CD4-positive, alpha-beta T cell treated with Interleukin-1 beta for 1 hour (primary cell): ENCODE results near the gene OR1N2.
"Not testable (repeated sequence)": the region's sequence is repeated elsewhere in the genome, so short reads cannot be mapped to it uniquely, and the experiment has no call there.

ENCODE experiments used
- DNase-seq, 2 donors: peaks; one replicate each; pipeline ENCODE4 v3.0.0-alpha.2; 2020 to 2022

The OR1N2 gene, protein sequence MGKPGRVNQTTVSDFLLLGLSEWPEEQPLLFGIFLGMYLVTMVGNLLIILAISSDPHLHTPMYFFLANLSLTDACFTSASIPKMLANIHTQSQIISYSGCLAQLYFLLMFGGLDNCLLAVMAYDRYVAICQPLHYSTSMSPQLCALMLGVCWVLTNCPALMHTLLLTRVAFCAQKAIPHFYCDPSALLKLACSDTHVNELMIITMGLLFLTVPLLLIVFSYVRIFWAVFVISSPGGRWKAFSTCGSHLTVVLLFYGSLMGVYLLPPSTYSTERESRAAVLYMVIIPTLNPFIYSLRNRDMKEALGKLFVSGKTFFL

DNA sequence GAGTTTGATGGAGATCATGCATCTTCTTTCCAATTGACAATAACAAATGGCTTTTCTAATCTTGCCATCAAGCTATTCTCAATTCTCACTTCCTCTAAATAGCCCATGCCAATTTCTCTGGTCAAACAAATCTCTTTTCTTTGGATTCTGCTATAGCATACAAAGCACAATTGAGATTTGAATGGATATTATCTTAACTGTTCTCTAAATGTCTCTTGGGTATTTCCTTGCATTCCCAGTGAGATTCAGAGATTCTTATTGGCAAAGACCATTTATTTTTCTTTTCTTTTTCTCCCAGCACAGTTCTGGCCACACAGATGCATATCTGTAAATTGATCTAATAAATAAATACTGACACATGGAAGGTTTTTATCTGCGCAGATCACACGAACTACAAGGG lies at the start of gene OR1N2:
OR1N2 (plus strand) TSS at position 301 of the 400 bp plus-strand sequence. CDS start 100 bp downstream, outside the sequence.
- no peak for DNase-seq

DNA sequence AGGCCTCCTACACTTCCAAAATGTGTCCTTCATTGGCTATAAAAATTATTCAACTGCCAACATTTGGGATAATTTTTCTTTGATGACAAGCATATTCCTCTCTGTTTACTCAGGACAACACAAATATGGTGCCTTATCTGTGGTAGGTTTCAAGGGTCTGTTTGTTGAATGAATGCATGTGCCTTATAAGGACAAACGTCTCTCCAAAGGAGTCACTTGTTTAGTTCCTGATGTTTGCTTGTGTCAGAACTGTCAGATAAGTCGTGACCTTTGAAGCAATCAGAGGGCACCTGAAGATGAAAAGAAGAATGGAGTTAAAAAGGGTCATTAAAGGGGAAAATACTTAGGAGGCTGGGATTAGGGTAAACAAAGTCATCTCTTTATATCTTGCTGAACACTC lies 45.9 kb upstream of the OR1N2 start:
- DNase-seq: no peak

DNA sequence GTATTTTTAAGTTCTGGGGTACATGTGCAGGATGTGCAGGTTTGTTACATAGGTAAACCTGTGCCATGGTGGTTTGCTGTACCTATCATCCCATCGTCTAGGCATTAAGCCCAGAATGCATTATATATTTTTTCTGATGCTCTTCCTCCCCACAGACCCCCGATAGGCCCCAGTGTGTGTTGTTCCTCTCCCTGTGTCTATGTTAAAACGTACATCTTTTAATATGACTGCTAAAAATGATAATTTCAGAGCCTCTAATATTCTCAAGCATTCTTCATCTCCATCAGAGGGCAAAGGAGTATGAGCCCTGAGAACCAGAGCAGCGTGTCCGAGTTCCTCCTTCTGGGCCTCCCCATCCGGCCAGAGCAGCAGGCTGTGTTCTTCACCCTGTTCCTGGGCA lies 42.4 kb upstream of the OR1N2 start, which contains the start of gene OR1J2:
OR1J2 (plus strand) TSS at position 301 of the 400 bp plus-strand sequence; CDS start at position 301, 0 bp downstream.
- no peak for DNase-seq

DNA sequence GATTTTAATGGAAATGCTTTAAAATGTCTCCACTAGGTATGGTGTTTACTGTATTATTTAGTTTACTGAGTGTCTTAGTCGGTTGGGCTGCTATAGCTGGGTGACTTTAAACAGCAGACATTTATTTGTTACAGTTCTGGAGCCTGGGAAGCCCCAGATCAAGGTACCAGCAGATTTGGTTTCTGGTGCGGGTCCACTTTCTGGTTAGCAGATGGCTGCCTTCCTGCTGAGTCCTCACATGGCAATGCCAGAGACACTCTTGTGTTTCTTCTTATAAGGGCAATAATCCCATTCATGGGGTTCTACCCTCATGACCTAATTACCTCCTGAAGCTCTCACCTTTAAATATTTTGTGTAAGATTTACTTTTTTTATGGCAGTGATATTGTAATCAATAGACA lies 34.7 kb upstream of the OR1N2 start:
- no peak for DNase-seq

DNA sequence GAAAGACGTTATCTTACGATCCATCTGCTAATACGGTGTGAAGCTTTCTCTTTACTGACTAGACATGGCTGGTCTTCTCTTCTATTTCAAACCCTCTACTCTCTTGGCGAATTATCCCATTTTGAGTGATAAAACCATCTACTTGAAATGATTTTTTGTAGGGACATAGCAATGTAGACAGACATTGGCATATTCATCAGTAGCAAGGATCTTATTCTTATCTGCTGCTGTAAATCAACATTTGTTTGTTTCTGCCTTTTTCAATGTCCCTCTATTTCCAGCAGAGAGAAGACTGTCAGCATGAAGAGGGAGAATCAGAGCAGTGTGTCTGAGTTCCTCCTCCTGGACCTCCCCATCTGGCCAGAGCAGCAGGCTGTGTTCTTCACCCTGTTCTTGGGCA lies 34.1 kb upstream of the OR1N2 start, which contains the start of gene OR1J4:
OR1J4 (plus strand) TSS at position 301 of the 400 bp plus-strand sequence; CDS start at position 301, 0 bp downstream.
- DNase-seq: no peak

DNA sequence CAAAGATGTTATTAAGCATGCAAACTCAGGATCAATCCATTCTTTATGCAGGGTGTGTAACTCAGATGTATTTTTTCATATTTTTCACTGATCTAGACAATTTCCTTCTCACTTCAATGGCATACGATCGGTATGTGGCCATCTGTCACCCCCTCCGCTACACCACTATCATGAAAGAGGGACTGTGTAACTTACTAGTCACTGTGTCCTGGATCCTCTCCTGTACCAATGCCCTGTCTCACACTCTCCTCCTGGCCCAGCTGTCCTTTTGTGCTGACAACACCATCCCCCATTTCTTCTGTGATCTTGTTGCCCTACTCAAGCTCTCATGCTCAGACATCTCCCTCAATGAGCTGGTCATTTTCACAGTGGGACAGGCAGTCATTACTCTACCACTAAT lies 33.5 kb upstream of the OR1N2 start:
- no peak for DNase-seq

DNA sequence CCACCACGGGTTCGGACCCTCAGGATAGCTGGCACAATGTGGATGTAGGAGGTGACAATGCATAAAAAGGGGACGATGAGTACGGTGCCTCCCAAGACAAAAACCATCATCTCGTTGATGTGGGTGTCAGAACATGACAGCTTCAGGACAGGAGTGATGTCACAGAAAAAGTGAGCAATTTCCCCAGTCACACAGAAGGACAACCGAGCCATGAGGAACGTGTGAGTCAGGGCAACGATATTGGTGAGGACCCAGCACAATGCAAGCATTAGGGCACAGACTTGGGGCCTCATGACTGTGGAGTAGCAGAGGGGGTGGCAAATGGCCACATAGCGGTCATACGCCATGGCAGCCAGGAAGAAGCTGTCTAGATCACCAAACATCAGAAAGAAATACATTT lies 26.3 kb upstream of the OR1N2 start:
- DNase-seq: no peak

DNA sequence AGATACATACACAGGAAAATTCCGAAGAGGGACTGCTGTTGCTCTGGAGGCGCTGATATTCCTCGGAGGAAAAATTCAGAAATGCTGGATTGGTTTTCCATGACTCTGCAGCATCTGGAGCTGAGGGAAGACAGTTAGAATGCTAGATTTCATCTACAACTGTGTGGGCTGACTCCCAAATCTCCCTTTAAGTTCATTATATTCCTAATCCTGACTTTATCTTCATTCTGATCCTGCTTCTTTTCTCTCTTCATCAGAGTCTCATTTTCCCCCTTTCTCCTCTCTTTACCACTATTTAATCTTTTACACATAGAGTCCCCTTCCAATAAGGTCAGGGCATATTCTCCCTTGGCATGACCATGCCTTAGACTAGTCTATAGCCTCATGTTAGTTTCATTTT lies 25.7 kb upstream of the OR1N2 start, which contains the start of gene OR1N1:
OR1N1 (minus strand) TSS at position 101 of the 400 bp plus-strand sequence; CDS start at position 101, 0 bp downstream.
- DNase-seq: no peak

DNA sequence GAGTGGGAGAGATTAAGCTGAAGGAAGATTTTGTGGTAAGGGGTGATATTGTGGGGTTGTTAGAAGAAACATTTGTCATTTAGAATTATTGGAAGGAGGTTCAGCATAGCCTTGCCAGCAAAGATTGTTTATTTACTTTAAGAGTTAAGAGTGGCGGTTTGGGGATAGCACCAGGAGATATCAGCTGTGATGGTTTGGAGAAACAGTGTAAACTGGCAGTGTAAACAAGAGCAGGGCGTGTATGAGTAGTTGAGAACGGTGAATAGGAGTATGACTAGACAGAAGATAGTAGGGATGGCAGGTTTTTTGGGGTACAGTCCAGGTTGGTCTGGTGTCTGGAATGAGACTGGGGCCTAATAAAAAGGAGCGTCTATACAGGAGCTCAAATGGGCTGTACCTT lies 21.8 kb upstream of the OR1N2 start:
- not testable (repeated sequence) for DNase-seq

DNA sequence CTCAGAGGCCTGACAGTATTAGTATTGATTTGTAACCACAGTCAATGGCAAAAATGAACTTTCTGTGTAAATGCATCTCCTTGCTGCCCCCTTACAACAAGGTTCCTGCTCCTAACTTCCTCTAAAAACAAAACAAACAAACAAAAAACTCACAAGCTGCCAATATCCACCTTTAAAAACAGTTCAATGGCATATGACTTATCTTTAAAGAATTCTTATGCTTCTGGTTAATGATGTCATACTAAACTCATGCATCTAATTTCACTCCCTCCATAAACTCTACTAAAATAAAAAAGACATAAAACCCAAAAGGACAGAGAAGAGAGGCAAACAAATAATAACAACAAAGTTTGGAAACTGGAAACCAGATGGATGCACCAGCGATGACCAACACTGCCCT lies 16.8 kb upstream of the OR1N2 start:
- no peak for DNase-seq

DNA sequence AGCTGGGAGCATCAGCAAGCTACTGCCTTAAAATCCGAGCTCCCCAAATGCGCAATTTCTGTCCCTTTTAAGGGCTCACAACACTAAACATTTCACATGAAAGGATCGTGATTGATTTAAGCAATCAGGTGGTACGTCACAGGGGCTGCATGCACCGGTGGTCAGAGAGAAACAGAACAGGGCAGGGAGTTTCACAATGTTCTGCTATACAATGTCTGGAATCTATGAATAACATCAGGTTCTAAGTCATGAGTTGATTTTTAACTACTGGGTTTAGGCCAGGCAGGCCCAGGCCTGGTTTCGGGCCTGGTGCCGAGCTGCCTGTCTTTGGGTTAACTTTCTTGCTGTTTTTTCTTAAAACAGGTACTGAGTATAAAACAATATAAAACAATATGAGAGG lies 15.8 kb upstream of the OR1N2 start:
- DNase-seq: not testable (repeated sequence)

DNA sequence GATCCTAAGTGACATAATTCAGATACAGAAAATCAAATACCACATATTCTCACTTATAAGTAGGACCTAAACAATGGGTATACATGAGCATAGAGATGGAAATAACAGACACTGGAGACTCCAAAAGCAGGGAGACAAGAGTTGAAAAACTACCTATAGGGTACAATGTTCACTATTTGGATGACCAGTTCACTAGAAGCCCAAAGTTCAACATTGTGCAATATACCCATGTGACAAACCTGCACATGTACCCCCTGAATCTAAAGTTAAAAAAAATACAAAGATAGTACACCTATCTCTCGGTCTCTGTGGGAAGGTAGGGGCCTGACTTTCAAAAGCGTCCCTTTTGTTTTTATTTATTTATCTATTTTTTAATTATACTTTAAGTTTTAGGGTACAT lies 14.2 kb upstream of the OR1N2 start:
- no peak for DNase-seq

DNA sequence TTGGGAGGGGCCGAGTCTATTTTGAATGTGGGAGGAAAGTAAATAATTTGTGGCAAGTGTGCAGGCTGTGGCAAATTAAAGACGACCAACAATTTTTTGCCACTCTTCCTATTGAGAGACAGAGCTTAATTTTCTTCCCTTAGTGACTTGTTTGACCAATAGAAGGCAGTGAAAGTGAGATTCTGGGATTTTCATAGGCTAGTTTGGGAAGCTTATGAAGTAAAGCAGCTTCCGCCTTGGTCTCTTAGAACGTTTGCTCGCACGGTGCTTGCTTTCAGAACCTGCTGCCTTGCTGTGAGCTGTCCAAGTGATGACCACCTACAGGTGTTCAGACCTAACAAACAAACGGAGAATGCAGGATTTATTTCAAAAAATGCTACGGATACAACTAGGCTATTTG lies 6.7 kb upstream of the OR1N2 start:
- no peak for DNase-seq

DNA sequence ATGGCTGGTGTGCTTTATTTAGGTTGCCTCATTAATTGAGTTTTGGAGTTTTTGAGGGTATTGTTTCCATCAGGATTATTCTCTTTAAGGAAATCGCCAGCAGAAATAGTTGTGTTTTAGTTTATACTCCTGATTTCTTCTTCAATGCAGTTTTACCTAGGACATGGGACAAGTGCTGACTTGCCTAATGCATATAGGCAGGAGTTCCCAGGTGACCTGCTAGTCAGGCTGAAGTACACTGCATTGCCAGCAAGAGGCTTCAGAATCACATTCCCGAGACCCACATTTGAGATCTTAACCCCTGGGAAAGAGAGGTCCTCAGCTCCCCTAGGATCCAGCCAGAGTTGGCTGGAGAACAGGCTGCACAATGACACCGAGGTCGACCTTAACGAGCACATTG lies 1.5 kb upstream of the OR1N2 start:
- DNase-seq: no peak

DNA sequence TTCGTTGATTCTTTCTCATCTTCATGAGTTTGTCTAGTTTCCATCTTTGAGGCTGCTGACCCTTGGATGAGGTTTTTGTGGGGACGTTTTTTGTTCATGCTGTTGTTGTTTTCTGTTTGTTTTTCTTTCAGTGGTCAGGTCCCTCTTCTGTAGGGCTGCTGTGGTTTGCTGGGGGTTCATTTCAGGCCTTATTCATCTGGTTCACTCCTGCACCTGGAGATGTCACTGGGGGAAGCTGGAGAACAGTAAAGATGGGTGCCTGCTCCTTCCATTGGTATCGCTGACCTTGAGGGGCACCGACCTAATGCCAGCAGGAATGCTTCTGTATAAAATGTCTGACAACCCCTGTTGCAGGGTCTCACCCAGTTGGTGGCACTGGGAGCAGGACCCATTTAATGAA lies 8.5 kb downstream of the OR1N2 start:
- no peak for DNase-seq

DNA sequence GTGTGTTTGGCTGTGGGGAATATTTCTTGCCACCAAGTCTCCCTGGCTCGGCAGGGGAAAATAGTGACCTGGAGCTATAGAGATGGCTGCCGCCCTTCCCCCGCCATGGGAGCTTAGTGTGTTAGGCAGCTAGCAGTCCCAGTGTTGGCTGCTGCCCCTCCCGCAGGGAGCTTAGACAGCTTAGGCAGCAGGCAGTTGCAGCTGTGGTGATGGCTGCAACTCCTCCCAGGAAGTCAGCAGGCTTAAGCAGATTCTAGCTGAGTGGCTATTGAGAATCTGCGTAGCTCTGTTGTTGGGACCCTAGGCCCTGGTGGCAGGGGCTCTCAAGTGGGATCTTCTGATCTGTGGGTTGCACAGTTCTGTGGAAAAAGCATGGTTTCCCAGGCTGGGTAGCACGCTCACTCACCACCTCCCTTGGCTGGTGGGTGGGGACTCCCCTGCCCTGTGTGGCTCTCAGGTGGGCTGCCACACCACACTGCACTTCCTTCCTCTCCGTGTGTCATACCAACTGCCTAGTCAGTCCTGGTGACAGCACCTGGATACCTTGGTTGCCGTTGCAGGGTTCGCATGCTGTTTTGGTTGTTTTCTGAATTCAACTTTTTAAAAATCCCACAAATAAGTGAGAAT lies 9.3 kb downstream of the OR1N2 start:
- no peak for DNase-seq

DNA sequence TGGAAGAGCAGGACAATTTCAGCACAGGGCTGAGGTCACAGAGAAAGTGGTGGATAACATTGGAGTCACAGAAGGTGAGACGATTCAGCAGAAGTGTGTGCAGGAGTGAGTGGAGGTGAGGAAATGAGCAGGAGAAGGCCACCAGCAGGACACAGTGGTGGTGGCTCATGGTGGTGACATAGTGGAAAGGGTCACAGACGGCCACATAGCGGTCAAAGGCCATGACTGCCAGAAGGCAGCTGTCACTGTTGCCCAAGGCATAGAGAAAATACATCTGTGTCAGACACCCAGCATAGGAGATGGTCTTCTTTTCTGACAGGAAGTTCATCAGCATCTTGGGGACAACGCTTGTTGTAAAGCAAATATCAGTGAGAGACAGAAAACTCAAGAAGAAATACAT lies 15.0 kb downstream of the OR1N2 start:
- no peak for DNase-seq

DNA sequence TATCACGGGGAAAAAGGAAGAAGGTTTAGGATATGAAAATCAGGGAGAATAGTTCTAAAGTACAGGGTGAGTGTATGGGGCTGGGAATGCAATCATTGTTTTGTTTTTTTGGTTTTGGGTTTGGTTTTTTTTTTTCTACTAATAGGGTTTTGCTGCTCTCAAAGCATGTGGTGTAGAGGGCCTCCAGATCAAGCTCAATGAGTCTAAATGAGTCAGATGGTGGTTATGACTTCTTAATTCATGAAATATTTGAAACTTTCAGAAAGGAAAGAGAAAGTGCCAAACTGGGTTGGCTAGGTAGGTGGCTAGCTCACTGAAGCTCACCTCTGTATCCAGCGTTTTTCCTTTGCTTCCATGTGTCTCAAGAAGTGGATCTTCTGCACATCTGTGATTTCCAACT lies 19.5 kb downstream of the OR1N2 start:
- no peak for DNase-seq

DNA sequence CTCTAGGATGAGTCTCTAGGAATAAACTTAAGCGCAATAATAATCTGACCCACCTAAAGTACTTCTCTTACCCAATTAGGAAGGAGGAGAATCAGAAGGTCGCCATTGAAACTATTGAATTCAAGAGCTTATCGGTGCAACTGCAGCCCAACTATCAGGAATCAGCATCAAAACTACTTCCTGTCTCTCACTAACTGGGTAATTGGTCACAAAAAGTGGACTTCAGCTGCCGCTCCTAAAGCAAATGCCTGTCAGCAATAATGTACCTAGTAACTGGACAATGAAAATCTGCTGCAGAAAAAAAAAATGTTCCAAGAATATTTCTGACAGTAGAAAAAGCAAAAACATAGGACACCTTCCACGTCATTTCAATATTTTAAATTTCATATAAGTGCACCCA lies 27.0 kb downstream of the OR1N2 start:
- no peak for DNase-seq

DNA sequence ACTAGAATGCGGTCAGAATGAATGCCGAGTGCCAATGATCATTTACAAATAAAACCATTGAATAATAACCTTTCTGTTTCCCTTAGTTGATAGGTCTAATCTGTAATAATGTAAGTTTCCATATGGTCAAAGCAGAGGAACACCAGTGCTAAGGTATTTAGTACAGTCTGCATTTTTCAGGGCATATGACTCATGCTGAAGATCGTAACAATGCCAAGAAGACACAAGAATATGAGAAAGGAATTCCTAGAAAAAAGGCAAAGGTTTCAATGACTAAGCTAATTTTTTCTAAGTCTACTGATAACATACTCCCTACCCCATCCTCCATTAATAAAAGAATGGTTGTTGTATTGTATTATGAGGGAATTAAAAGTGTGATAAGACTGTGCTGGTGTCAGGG lies 27.4 kb downstream of the OR1N2 start:
- no peak for DNase-seq

DNA sequence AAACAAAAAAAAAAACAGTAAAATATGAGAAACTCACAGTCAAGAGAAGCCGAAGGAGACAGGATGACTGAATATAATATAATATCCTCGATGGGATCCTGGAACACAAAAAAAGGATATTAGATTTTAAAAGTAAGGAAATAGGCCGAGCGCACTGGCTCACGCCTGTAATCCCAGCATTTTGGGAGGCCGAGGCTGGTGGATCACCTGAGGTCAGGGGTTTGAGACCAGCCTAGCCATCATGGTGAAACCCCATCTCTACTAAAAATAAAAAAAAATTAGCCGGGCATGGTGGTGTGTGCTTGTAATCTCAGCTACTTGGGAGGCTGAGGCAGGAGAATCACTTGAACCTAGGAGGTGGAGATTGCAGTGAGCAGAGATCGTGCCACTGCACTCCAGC lies 30.4 kb downstream of the OR1N2 start, which contains the start of gene OR1L8:
OR1L8 (minus strand) TSS at position 101 of the 400 bp plus-strand sequence. CDS start 14,907 bp downstream, outside the sequence.
- DNase-seq: not testable (repeated sequence)
